ENCODE results near the gene ANKRD18A.

ANKRD18A gene

DNA sequence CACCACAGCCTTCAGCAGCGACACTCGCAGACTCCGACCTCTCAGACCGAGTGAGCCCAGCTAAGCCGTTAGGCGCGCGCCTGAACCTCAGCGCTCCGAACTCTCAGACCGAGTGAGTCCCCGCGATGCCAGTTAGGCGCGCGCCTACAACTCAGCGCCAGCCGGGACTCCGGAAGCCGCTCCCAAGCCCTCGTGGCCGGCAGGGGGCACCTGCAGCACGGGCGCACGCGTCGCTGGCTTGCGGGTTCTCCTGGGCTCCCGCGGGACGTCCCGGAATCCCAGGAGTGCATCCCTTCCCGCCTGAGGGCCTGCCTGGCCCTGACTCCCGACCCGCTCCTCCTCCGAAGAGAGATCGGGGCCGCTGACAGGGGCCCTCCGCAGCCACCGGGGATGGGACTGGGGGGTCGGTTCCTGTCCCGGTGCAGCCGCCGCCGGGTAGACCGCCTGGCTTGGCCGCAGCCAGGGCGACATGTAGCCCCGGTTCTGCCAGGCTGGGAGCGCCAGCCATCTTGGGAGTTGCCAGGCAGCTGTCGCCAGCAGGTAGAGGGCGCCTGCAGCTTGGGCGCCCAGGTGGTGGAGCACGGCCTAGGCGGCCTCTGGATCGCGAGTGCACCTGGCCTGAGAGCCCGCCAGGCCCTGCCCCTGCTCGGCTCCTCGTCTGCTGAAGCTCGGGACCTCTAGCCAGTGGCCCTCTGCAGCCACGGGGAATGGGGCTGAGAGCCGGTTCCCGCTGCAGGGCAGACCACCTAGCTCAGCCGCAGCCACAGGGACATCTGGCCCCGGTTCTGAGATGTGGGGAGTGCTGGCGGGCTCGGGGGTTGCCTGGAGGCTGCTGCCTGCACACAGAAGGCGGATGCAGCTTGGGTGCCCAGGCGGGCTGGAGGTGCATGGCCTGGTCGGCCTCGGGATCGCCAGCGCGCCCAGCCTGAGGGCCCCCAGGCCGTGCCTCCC is at the start of gene ANKRD18A:
Gene ANKRD18A (minus strand): TSS at position 114 of the 951 bp plus-strand sequence. CDS start 311 bp downstream, outside the sequence.
- FAIRE-seq (no peak), DNase-seq (ENCODE audit: low spot score) (peak; percentile 82)

DNA sequence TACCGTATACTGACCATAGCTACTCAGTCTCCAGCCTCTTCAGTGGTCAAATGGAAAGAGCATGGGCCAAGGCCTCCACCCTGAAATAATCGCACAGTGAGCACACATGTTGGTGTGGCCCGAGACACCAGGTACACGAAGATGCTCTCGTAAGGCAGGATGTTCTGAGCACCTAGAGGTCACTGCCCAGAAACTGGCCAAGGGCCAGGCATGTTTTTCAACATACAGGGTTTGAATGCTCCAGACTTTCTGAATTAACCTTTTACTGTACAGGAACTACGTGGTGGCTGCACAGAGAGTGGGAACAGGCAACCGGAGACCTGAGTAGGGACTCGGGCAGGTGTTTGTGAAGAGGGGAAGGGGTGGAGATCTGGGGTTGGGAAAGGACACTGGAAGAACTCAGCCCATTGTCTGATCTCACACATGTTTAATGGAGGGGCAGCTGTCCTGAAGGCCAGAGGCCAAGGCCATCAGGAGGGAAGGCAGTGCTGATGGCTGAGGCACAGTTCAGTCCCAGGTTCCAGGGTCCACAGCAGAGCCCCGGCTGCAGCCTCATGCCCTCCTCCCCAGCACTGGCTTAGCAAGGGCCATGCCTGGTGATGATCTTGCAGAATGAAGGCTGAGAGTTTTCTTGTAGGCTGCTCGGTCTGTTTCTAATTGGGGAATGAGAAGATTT is 48.5 kb upstream of the ANKRD18A start:
- no peak for FAIRE-seq
- DNase-seq (ENCODE audit: low spot score) = no peak

DNA sequence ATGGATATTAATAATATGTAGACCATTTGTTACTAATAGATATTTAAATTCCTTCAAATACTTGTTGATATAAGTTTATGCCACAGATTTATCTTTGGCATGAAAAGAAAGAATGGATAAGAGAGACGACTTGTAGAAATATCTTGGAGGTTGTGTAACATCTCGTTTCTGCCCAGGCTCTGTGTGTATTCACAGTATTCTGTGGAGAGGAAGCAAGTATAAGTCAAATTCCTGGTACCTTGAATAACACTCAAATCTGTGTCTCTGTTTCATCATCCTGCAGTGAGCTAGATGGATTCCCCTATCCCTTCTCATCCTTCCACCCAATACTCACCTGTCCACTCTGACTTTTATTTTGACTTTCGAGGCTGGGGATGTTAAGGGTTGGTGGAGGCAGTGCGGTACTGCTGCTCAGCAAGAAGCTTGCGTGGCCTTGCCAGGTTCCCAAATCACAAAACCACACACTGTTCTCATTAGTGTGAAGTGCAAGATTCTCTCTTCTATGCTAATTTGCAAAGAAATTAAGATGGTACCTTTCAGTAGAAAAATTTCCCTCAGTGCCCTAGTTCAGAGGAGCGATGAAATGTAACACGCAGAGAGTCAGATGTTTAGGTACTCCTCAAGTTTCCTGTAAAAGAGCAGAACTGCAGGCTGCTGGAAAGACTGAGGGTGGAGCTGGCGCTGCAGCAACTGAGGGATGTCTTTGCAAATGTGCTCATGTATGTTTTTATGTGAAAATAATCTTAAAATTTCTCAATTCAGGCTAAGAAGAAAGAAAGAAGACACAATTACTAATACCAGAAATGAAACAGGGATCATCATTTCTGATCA is 42.6 kb upstream of the ANKRD18A start:
- no peak for FAIRE-seq
- DNase-seq (ENCODE audit: low spot score) = no peak

DNA sequence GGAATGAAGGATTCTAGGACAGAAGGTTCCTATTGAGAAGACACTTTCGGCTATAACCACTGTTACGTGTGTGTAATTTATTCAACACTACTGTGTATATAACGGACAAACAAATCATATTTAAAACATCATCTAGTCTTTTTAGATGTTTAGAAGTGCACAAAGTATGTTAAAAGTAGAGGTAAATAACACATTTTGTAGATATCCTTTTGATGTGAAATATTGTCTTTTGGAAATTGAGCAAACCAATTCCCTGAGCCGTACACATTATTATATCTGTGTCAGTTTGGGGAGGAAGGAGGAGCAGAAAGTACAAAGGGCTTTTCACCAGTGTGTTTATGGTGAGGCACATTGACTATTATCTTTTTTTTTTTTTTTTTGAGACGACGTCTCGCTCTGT is 39.1 kb upstream of the ANKRD18A start:
- FAIRE-seq (no peak), DNase-seq (ENCODE audit: low spot score) (no peak)

DNA sequence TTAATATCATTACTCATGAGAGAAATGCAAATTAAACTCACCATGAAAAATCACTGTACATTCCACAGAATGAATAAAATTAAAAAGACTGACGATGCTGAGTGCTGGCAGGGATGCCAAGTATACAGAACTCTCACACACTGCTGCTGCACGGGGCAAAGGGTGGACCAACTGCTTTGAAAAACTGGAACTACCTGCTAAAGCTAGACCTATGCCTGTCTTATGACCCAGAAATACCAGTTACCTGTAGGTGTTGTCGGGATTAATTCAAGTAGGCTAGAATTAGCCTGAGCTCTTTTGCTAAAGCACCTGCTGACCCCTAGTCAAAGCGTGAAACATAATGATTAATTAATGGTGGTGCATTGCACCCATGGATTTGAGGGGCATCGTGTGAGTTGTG is 36.5 kb upstream of the ANKRD18A start:
- FAIRE-seq = no peak
- DNase-seq (ENCODE audit: low spot score) = no peak

DNA sequence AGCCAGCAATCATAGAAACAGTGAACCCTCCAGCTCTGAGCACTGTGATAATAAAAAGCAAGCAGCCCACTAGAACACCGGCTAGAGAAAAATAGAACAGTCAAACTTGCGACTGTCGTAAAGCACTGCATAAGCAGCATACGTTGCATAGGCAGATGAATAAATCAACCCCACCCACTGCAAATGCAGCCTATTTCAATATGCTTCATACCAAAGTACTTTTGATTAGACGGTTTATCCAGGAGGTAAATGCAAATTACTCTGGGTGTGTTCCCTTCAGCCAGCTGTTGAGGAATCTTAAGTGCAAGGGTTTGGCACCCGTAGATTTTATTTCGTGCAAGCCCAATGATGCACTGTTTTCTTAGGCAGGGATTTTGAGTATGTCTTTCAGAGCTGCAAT is 32.1 kb upstream of the ANKRD18A start:
- no peak for DNase-seq (ENCODE audit: low spot score)
- no peak for FAIRE-seq

DNA sequence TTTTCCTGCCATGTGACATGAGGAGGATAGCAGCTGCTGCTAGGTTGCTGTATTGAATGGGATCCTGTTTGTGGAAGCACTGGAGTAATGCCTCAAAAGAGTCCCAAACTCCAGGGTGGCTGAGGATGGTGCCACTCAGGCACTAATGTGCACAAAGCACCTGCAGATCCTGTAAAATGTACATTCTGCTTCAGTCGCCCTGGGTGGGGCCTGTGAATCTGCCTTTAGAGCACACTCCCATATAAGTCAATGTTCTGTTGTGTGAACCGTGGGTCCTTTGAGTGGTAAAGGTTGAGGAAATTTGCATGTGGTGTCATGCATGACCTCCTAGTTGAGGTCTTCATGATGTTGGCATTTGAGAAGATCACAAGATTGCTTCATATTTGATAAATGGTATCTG is 31.6 kb upstream of the ANKRD18A start:
- DNase-seq (ENCODE audit: low spot score) (no peak), FAIRE-seq (no peak)

DNA sequence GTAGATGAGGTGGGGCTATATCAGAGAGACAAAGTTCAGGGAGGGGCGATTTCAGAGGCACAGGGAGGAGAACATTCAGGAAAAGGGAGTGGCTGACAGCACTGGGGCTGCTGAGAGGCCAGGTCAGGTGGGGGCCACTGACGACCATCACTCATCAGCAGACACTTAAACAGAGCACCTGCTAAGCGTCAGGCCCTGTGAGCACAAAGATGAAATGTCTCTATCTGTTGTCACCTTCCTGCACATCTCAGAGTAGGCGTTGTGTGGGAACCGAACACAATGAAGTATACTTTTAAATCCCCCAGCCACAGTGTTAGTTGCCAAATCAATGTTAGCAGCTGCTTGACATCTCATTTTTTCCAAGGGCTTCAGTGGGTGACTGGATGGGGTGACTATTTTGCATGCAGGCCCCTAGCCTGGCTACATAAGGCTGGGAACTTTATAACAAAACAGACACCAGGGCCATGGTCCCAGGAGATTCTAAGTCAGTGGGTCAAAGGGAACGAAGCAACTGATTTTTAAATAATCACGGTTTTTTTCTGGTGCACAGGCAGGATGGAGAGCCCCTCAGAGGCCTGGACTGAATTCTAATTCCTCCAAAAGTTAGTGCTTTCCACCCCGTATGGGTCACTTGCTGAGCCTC is 31.1 kb upstream of the ANKRD18A start:
- FAIRE-seq (no peak), DNase-seq (ENCODE audit: low spot score) (no peak)

DNA sequence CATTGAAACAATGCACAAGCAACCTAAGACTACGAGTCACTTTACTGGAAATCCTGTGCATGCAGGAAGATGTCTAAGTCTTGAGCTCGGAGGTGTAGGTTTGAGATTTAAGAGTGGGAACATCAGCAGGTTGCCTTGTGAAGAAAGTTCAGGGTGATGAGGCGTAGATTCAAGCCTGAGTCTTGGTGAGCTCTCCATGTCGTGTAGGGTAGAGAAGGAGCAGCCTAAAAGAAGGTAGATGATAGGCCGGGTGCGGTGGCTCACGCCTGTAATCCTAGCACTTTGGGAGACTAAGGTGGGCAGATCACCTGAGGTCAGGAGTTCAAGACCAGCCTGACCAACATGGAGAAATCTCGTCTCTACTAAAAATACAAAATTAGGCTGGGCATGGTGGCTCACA is 30.2 kb upstream of the ANKRD18A start:
- FAIRE-seq = no peak
- DNase-seq (ENCODE audit: low spot score) = no peak

DNA sequence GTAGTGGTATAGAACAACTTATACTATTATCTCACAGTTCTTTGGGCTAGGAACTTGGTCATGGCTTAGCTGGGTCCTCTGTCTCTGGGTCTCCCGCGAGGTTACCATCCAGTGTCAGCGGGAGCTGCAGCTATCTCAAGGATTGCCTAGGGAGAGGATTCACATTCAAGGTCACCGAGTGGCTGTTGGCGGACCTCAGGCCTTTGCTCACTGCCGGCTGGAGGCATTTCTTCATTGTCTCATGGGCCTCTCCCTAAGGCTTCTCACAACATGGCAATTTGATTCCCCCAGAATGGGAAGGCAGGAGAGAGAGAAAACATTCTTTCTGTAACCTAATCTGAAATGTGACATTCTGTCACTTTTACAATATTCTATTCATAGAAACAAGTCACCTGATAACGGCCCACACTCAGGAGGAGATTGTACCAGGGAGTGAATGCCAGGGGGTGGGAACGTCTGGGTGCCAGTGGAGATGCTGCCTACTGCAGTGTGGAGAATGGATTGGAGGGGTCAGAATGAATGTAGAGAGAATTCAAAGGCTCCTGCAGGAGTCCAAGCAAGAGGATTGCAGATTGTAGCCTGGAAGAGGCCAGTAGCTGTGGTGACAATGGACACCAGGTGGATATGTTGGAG is 29.5 kb upstream of the ANKRD18A start:
- FAIRE-seq (no peak), DNase-seq (ENCODE audit: low spot score) (no peak)

DNA sequence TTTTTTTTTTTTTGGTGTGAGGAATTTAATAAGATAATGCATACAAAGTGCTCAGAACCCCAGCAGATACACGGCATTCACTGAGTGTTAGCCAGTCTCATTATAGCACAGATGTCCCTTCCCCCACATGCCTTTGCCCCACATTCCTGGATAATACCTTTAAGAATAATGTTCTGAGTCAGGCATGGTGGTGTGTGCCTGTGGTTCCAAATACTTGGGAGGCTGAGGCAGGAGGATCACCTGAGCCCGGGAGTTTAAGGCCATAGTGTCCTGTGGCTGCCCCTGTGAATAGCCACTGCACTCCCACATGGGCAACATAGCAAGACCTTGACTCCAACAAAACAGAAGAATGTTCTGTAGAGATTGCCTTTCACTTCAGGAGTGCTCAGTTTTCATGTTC is 24.2 kb upstream of the ANKRD18A start:
- no peak for FAIRE-seq
- no peak for DNase-seq (ENCODE audit: low spot score)

DNA sequence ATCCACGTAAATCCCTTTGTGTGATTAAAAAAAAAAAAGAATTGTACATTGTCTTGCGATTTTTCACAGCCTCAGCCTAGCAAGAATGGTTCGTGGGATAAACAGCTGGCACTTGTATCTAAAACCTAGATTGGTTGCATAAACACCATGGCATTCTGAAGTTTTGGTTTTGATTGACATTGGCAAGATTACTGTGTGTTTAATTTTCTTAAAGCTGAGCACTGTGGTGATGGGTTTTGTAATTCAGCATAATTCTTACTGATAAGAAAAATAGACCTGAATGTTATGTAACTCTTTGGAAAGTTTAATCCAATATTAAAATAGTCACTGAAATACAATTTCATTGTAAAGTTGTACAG is 23.4 kb upstream of the ANKRD18A start:
- FAIRE-seq (no peak), DNase-seq (ENCODE audit: low spot score) (no peak)

DNA sequence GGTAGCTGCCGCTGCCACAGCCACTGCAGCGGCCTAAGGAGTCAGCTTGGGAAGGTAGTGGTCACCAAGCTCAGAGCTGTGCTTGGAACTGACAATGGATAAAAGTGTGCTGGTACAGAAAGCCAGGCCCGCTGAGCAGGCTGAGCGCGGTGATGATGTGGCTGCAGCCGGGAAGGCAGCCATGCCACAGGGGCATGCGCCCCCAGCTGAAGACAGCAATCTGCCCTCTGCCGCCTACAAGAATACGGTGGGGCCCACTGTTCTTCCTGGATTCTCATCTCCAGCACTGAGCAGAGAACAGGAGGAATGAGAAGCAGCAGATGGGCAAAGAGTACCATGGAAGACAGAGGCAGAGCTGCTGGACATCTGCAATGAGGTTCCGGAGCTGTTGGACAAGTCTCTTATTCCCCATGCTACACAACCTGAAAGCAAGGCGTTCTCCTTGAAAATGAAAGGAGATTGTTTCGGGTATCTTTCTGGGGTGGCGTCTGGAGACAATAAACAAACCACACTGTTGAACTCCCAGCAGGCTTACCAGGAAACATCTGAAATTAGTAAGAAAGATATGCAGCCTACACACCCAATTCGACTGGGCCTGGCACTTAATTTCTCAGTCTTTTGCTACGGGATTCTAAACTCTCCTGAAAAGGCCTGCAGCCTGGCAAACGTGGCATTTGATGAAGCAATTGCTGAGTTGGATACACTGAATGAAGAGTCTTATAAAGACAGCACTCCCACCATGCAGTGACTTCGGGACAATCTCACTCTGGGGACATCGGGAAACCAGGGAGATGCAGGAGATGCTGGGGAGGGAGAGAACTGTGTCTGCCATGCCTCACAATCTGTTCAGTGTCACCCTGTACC is 22.8 kb upstream of the ANKRD18A start:
- DNase-seq (ENCODE audit: low spot score) = no peak
- FAIRE-seq = no peak

DNA sequence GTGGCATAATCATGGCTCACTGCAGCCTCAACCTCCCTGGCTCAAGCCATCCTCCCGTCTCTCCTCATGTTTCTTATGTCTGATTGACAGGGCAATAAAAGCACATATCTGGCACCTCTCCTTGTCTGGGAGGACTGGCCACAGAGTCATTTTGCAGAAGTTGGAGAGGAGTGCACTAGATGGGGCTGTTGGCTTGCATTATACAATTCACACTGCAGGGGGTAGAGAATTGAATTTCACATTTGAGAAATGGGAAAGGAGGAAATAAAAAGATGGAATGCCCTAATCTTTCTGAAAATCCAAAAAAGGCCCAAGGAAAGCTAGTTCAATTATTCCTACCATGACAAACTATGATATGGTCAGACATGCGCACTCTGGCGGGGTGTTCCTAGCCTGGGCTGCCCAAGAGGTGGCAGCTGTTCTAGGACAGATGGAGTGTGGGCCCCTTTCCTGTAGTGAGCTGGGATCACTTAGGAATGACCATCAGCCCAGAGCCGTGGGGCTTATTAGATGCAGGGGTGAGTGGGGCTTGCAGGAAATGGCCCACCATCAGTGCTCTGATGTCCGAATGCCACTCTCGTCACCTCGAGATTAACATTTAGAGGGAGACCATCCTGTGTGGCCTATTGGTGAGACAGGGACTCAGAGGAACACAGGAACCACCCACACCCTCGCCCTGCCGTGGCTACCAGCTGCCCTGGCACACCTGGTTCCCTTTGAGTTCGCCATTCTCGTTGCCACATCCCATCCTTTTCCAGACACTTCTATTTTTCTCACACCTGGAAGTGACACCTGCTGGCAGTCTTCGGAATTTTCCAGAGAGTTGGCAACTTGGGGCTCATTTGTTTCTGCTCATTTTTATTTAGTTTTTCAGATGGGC is 21.8 kb upstream of the ANKRD18A start:
- DNase-seq (ENCODE audit: low spot score) (peak; percentile 21), FAIRE-seq (no peak)

DNA sequence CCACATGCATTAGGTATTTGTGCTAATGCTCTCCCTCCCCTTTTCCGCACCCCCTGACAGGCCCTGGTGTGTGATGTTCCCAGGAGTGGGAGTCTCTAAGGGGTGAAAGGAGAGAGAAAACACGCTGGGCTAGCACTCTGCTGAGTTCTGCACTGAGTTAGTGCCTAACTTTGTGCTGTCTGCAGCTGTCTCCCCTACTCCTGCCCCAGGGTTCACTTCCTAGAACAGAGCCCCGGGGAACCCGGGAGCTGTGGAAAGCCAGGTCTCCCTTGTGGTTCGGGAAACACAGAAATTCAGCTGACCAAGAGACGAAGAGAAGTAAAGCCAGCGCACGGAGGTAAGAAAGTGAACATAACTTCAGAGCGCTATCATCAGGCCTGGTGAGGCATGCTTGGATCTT is 20.7 kb upstream of the ANKRD18A start:
- FAIRE-seq (no peak), DNase-seq (ENCODE audit: low spot score) (no peak)

DNA sequence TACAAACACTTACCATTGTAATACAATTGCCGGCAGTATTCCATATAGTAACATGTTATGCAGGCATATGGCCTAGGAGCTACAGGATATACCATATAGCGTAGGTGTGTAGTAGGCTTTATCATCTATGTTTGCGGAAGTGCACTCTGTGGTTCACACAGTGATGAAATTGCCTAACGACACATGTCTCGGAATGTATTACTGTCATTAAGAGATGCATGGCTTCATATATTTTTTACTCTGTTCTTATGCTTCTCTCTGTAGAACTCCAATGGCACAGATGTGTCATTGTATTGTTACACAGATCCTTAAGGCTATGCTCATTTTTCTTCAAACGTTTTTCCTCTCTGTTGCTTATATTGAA is 19.2 kb upstream of the ANKRD18A start:
- FAIRE-seq (no peak), DNase-seq (ENCODE audit: low spot score) (no peak)

DNA sequence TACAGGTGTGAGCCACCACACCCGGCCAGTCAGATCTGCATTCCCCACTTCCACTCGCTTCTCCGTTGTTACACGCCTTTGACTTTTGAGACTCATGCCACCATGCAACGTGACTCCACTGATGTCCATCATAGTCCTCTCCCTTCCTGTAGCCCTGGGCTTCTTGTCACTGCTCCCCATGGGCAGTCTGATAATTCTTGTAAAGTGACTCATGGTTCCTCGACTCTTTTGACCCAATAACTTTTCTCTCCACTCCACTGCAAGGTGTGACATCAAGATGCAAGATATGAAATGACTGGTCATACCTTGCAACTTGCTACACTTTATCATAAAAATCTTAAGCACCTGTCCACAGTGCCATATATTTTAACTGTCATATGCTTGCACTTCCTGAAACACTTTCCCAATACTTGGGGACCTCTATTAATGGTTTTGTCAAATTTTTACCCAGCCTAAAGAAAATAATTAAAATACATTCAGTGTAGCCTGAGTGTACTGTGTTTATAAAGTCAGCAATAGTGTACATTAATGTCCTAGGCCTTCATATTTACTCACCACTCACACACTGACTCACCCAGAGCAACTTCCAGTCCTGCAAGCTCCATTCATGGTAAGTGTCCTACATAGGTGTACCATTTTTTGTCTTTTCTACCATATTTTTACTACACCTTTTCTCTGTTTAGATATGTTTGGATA is 18.6 kb upstream of the ANKRD18A start:
- DNase-seq (ENCODE audit: low spot score) (no peak), FAIRE-seq (no peak)

DNA sequence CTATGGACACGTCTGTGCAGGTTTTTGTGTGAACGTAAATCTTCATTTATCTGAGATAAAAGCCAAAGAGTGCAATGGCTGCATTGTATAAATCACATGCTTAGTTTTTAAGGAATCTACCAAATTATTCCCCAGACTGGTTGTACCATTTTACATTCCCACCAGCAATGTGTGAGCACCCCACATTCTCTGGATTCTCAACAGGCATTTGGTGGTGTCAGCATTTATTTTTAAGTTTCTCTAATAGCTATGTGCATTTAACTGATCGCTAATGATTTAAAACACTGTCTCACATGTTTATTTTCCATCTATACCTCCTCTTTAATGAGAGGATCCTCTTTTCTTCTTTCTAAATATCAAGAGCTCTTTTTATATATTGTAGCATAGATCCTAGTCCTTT is 13.9 kb upstream of the ANKRD18A start:
- FAIRE-seq = no peak
- no peak for DNase-seq (ENCODE audit: low spot score)
